Smooth muscle cell (in vitro differentiated cells): ENCODE measurements around the gene LRFN3. TPM values are rescaled to one million over a fixed set of nuclear protein-coding genes. Genes with fewer than 3 reads are reported as not detected.

ENCODE experiments used
- DNase-seq: peaks from one replicate; lab custom pipeline; 2025; ENCODE audit not compliant: unreplicated experiment; lab: John Stamatoyannopoulos, UW
- H2AFZ ChIP-seq: fragments of 200-600 bp; sonication (generic); 2 replicates; pipeline ENCODE4 v1.6.0; 2016; ENCODE audit warnings: antibody characterized with exemption, low read depth, mild to moderate bottlenecking
- H3F3A ChIP-seq: fragments of 200-600 bp; sonication (generic); 2 replicates; pipeline ENCODE4 v1.6.0; 2017; ENCODE audit warnings: antibody characterized with exemption, low read depth
- H3K27ac ChIP-seq: fragments of 200-600 bp; sonication (generic); 2 replicates; pipeline ENCODE4 v1.5.1; 2016; ENCODE audit warnings: low read depth, mild to moderate bottlenecking
- H3K27me3 ChIP-seq: fragments of 200-600 bp; sonication (generic); 2 replicates; pipeline ENCODE4 v1.6.1; 2016; ENCODE audit warnings: low read depth, mild to moderate bottlenecking
- H3K36me3 ChIP-seq: fragments of 200-600 bp; sonication (generic); 2 replicates; pipeline ENCODE4 v1.5.1; 2016; ENCODE audit warnings: low read depth
- H3K4me1 ChIP-seq: fragments of 200-600 bp; sonication (generic); 2 replicates; pipeline ENCODE4 v1.5.1; 2016; ENCODE audit warnings: low read depth
- H3K4me2 ChIP-seq: fragments of 200-600 bp; sonication (generic); 2 replicates; pipeline ENCODE4 v1.6.0; 2016; ENCODE audit warnings: mild to moderate bottlenecking
- H3K4me3 ChIP-seq: fragments of 200-600 bp; sonication (generic); 2 replicates; pipeline ENCODE4 v1.5.1; 2016; ENCODE audit warnings: mild to moderate bottlenecking
- H3K79me2 ChIP-seq: fragments of 200-600 bp; sonication (generic); 2 replicates; pipeline ENCODE4 v1.6.0; 2016; ENCODE audit warnings: low read depth, mild to moderate bottlenecking
- H3K9ac ChIP-seq: fragments of 200-600 bp; sonication (generic); 2 replicates; pipeline ENCODE4 v1.6.0; 2016; ENCODE audit warnings: low read depth
- H3K9me3 ChIP-seq: fragments of 200-600 bp; sonication (generic); replicated peaks from 2 replicates; pipeline ENCODE4 v1.5.1; 2016; ENCODE audit warnings: low read depth
- H4K20me1 ChIP-seq: fragments of 200-600 bp; sonication (generic); 2 replicates; pipeline ENCODE4 v1.6.0; 2016; ENCODE audit warnings: low read depth
- CTCF ChIP-seq: fragments of 200-600 bp; sonication (generic); IDR thresholded peaks from 2 replicates; pipeline ENCODE4 v1.5.1; 2017; ENCODE audit warnings: borderline replicate concordance, mild to moderate bottlenecking, antibody characterized with exemption; ENCODE audit not compliant: insufficient read depth, poor library complexity, severe bottlenecking
- WGBS: methylation state at CpG from one replicate; pipeline ENCODE4 v1.1.7; 2016; ENCODE audit warnings: low lambda C conversion rate; 5-methylcytosine and 5-hydroxymethylcytosine counted together
- polyA plus RNA-seq: library from polyadenylated mRNA; unstranded; fragments of >200 nt; fragmentation: Nextera tagmentation; extraction: Ambion mirVana; gene quantifications from 2 replicates; pipeline ENCODE4 v1.2.1, GENCODE V29; 2016
- total RNA-seq: library from RNA; depleted of rRNA; stranded (reverse); fragments of >200 nt; gene quantifications from 2 replicates; pipeline ENCODE4 v1.2.3, GENCODE V29; 2014

Gene LRFN3
- total and polyA plus RNA-seq, 2 experiments from 2014 or later, result 6.2 to 15.5 TPM

DNA sequence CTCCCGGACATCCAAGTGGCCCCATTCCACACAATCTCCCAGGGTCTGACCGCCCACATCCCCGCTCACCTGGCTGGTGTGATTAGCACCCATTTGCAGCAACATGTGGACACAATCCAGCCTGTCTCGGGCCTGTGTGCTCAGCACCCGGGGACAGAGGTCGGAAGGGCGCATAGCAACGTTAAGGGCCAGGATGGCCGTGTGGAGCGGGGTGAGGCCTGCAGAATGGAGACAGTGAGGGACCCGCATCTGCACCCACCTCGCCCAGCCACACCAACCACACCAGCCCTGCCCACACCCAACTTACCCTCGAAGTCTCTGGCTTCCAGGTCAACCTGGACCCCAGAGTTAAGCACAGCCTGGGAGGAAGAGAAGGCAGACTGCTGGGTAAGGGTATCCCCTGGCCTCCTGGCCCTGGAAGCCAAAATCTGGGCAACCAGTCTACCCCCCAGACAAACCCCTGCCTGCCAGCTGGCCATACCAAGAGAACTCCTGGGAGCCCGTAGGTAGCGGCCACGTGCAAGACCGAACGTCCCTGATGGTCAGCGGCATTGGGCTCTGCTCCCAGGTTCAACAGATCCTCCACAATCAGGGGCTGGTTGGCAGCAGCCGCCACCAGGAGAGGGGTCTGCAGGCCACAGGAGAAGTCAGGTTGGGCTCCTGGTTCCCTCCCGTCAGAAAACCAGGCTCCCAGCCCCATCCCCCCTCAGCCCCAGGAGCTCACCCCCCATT, 40.1 kb upstream of the LRFN3 start:
- Histone ChIP-seq H3K9ac (no peak overlapping the region), H3K79me2 (peaks cover 13% of the 10 kb centered on the region), H3K4me2 (no peak overlapping the region), H3K36me3 (no peaks in the 10 kb centered on the region), H3K4me3 (no peak overlapping the region), H3K9me3 (no peaks in the 10 kb centered on the region), H3K4me1 (peaks cover 9% of the 10 kb centered on the region), H2AFZ (no peak overlapping the region), H3F3A (no peaks in the 10 kb centered on the region), H4K20me1 (no peaks in the 10 kb centered on the region), H3K27me3 (no peaks in the 10 kb centered on the region), H3K27ac (no peak overlapping the region)
- 98% methylated on average over 21 of the region's 21 CpGs for WGBS
- TF ChIP-seq CTCF, result no peak
- no peak for DNase-seq

- no peak overlapping the region for H3K9ac ChIP-seq
- no peaks in the 10 kb centered on the region for H3K9me3 ChIP-seq
- H3K79me2 ChIP-seq, result peaks cover 13% of the 10 kb centered on the region
- TF ChIP-seq CTCF, result no peak
- 98% methylated on average over 13 of the region's 13 CpGs for WGBS
- no peaks in the 10 kb centered on the region for H3F3A ChIP-seq
- H4K20me1 ChIP-seq, result no peaks in the 10 kb centered on the region
- H3K4me1 ChIP-seq, result peaks cover 15% of the 10 kb centered on the region
- H3K36me3 ChIP-seq, result no peaks in the 10 kb centered on the region
- H2AFZ ChIP-seq, result no peak overlapping the region
- no peak overlapping the region for H3K27ac ChIP-seq
- DNase-seq, result no peak
- H3K4me2 ChIP-seq, result no peak overlapping the region
- H3K4me3 ChIP-seq, result no peak overlapping the region
- H3K27me3 ChIP-seq, result no peaks in the 10 kb centered on the region
These were observed 39.5 kb upstream of the LRFN3 start for GRCh38 chr19:35896643-35897040.

DNA sequence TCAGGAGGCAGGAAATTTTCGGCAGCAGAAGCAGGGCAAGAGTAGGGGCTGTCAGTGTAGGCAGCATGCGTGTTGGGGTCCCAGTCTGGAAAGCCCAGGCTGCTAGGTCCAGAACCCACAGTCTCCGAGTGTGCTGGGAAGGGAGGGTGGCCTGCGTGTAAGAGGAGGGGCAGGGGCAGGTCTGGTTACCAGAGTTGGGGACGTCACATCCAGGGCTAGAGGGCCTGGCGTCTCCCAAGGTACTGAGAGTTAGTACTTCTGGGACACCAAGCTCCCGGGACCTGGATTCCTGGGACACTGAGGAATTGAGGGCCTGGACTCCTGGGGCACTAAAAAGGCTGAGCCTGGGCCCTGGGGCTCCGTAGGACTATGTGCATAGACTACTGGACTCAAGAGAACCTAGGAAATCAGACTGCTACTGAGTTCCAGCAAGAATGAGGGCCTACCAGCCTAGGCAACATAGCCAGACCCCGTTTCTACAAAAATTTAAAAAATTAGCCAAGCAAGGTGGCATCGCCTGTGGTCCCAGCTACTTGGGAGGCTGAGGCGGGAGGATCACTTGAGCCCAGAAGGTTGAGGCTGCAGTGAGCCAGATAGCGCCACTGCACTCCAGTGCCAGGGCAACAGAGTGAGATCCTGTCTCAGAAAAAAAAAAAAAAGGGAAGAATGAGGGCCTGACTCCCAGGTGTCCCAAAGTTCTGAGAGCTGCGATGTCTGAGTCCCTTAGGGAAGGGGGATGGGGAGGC, 38.3 kb upstream of the LRFN3 start:
- Histone ChIP-seq H3K36me3 (no peaks in the 10 kb centered on the region), H3K9ac (no peak overlapping the region), H4K20me1 (no peaks in the 10 kb centered on the region), H3K27ac (no peak overlapping the region), H3K9me3 (no peaks in the 10 kb centered on the region), H3K4me3 (peak overlapping the region; percentile 78), H2AFZ (no peak overlapping the region), H3F3A (peaks cover 5% of the 10 kb centered on the region), H3K79me2 (peaks cover 13% of the 10 kb centered on the region), H3K4me1 (peaks cover 15% of the 10 kb centered on the region), H3K27me3 (no peaks in the 10 kb centered on the region), H3K4me2 (peak overlapping the region; percentile 99)
- 97% methylated on average over 13 of the region's 13 CpGs for WGBS
- DNase-seq, result no peak
- TF ChIP-seq CTCF, result no peak
